Bone marrow (tissue), 2 donors: ENCODE measurements around the gene PLEKHM1.
"Not testable (repeated sequence)": the region's sequence is repeated elsewhere in the genome, so short reads cannot be mapped to it uniquely, and the experiment has no call there.

ENCODE experiments used
- DNase-seq, 2 donors: peaks; one replicate each; lab custom pipeline; 2025; lab: John Stamatoyannopoulos, UW

PLEKHM1 gene

DNA sequence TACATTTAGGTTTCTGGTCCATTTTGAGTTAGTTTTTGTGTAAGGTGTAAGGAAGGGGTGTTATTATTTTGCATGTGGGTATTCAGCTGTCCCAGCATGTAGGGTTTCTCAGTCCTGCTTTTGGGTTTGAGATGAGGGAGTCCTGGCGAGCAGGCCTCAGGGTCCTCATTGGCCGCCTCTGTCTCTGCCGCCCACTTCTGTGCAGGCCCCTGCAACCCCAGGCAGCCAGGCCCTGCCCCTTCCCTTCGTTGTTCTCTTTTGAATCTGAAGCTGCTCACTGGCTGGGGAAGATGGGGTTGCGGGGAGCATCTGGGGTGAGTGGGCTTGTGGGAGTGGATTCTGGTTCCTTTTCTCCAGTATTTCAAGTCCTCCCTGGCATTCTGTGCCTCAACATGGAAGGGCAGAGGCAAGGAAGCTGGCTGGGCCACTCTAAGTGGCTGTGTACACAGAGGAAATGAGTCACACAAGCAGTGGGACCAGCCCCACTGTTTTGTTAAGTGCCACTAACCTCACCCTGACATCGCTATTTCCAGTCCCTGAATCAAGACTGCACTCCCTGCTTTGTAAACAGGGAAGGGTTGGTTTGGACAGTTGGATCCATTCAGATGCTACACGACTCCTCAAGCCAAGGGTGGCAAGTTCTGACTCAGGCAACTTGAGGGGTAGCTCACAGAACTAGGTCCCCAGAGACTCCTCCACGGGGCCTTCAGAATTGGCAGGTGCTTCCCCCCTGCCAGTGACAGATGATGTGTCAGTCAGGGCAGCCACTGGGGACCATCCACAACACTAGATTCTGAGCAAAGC lies 28.8 kb downstream of the PLEKHM1 start:
- peak; percentile 49 to 80 for DNase-seq

DNA sequence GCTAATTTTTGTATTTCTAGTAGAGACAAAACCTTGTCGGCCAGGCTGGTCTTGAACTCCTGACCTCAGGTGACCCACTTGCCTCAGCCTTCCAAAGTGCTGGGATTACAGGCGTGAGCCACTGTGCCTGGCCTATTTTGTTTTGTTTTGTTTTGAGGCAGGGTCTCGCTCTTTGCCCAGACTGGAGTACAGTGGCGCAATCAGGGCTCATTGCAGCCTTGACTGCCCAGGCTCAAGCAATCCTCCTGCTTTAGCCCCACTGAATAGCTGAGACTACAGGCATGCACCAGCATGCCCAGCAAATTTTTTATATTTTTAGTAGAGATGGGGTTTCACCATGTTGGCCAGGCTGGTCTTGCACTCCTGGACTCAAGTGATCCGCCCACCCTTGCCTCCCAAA lies 30.1 kb downstream of the PLEKHM1 start:
- not testable (repeated sequence) for DNase-seq

DNA sequence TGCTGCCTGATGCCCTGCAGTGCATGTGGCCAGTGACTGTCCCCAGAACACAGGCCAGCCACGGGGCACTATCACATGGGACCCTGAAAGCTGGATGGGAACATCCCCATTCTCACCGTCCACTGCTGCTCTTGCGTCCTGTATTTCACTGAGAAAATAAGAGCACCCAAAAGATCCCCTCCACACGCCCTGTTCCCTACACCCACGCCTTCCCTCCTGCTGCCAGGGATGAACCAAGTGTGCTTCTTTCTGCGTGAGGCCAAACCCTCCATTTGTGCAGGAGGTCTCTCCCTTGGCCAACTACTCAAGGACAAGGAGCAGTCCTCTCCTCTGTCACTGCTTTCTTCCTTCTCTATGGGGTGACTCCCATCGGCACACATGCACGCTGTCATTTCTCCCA lies 36.2 kb downstream of the PLEKHM1 start:
- DNase-seq, result not testable (repeated sequence)

DNA sequence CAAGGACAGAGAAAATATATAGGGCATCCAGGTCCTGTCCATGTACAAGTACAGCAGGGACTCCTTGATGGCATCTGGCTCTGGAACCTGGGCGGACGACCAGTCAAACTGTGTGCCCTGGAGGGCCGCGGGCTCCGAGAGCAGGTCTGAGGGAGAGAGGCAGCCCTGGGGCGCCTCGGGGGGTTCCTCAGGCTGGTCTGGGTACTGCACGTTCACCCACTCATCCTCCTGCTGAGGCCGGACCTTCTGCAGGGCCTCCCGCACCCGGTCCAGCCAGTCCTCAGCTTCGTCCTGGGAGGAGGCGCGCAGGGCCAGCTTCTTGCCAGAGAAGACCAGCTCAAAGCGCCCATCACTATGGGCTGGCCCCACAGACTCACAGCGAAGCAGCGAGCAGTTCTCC lies 36.8 kb downstream of the PLEKHM1 start:
- DNase-seq, result not testable (repeated sequence)

DNA sequence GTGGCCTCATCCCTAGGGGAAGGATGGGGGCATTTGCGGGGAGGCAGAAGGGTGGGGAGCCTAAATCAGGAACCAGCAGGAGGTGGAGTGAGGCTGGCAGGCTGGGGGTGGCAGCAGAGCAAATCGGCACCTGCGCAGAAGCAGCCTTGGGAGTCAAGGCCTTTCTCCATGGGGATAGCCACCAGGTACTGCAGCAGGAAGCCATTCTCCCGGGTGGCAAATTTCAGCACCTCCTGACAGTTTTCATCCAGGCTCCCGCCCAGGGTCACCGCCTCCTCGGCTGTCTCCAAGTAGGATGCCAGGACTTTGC lies 37.3 kb downstream of the PLEKHM1 start:
- not testable (repeated sequence) for DNase-seq

DNA sequence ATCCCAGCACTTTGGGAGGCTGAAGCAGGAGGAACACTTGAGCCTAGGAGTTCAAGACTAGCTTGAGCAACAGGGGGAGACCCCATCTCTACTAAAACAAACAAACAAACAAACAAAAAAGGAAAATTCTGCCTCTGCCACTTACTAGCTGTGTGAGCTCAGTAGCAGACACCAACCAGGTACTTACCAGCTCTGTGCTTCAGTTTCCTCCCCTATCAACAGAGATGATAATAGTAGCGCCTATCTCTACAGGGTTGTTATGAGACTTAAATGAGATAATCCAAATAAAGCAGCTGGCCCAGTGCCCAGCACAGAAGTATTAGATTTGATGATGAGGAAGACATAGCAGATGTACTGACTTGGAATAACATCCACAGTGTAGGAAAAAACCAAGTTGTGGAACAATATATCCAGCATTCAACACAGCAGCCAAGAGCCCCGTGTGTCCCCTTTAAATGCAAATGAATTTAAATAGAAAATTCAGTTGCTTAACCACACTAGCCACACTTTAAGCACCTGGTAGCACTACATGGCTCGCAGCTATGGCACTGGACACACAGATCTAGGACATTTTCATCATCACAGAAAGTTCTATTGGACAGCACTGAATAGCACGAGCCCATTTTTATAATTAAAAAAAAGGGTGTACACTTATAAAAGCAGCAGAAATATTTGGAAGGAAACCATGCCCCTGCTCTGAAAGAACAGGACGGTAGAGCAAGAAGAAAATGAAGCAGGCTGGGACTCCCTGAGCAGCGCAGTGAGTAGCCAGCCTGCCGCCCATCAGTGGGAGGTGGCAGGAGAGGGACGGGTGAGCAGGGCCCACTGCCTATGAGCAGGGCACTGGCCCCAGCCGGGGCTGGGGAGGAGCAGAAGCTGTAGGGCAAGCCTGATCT lies 37.9 kb downstream of the PLEKHM1 start:
- not testable (repeated sequence) for DNase-seq

DNA sequence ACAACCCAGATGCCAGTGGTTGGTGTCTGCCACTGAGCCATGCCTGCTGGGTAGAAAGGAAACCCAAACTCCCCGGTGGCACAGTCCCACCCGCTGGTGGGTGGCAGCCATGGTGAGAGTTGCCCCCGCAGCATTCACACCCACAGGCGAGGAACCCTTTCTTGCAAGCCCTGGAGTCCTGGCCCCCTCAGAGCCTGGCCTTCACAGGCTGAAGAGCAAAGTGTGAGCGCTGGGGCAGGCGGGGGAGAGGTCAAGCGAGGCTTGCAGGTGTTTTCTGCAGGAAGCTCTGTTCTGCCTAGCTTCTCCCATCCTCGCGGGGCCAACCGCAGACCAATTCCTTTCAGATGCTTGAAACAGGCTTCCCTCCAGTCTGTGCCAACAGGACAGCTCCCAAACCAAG lies 38.9 kb downstream of the PLEKHM1 start:
- DNase-seq, result not testable (repeated sequence)

DNA sequence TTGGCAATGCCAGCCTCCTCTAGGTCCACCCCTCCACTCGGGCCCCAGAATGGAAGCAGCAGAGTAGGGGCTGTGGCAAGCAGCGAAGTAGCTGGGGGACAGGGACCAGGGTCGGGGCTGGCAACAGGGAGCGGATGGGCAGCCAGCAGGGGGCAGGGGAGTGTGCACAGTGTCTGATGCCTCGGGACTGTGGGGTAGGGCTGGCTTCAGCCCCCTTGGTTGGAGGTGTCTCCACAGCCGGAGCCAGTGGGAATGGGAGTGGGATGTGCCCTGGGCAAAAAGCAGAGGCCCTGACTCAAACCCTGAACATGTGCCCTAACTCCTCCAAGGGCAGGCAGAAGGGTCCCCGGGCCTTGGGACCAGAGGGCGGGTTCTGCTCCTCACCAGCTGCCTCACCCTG lies 39.4 kb downstream of the PLEKHM1 start:
- DNase-seq, result no peak

DNA sequence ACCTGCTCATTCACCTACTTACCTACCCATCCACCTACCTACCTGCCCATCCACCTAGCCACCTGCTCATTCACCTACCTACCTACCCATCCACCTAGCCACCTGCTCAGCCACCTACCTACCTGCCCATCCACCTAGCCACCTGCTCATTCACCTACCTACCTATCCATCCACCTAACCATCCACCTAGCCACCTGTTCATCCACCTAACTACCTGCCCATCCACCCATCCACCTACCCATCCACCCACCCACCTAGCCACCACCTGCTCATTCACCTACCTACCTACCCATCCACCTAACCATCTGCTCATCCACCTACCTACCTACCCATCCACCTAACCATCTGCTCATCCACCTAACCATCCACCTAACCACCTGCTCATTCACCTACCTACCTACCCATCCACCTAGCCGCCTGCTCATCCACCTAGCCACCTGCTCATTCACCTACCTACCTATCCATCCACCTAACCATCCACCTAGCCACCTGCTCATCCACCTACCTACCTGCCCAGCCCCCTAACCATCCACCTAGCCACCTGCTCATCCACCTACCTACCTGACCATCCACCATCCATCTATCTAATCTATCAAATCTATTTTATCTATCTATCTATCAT lies 40.7 kb downstream of the PLEKHM1 start:
- DNase-seq, result not testable (repeated sequence)

DNA sequence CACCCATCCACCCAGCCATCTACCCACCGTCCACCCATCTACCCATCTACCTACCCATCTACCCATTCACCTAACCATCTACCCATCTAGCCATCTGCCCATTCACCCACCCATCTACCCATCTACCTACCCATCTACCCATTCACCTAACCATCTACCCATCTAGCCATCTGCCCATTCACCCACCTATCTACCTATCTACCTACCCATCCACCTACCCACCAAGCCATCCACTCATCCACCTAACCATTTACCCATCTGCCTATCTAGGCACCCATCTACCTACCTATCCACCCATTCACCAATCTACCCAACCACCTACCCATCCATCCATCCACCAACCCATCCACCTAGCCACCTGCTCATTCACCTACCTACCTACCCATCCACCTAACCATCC lies 41.3 kb downstream of the PLEKHM1 start:
- not testable (repeated sequence) for DNase-seq

DNA sequence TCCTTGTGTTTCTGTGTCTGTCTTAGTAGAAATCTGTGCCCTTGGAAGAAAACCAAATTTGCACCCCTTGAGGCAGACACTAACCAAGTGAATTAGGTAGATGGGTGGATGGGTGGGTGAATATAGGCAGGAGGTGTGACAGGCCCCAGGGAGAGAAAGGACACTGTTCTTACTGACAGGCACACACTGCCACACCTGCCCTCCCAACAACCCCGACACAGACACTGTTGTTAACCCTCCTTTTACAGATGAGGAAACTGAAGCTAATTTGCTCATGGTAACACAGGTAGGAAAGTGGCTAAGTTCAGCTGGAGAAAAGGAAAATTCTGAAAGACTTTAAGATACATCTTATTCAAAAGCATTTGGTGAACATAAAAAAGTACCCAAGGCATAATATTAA lies 42.0 kb downstream of the PLEKHM1 start:
- DNase-seq, result not testable (repeated sequence)

DNA sequence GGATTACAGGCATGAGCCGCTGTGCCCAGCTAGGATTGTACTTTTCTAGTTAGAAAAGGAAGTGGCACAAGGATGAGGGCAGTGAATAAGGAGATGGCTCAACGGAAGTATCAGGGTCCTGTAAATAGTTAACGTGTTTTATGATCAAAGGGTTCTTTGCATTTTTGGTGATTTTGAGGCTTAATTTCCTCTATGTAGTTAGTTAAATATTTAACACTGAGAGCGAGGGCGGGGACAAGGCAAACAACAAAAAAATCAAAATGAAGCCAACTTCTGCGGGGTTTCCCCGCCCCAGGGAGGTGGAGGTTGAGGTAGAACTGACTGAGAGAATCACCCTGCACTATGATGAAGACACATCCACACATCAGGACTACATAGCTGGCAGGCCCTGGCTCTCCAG lies 42.5 kb downstream of the PLEKHM1 start:
- DNase-seq, result not testable (repeated sequence)

DNA sequence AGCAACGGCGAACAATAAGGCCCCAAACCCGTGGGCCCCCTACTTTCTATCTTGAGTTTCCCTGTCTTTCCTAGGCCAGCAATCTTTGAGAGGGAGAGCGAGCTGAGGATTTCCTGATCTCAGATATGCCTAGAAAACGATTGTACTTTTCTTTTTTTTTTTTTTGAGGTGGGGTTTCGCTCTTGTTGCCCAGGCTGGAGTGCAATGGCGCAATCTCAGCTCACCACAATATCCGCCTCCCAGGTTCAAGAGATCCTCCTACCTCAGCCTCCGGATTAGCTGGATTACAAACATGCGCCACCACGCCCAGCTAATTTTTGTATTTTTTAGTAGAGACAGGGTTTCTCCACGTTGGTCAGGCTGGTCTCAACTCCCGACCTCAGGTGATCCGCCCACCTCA lies 42.9 kb downstream of the PLEKHM1 start:
- not testable (repeated sequence) for DNase-seq

DNA sequence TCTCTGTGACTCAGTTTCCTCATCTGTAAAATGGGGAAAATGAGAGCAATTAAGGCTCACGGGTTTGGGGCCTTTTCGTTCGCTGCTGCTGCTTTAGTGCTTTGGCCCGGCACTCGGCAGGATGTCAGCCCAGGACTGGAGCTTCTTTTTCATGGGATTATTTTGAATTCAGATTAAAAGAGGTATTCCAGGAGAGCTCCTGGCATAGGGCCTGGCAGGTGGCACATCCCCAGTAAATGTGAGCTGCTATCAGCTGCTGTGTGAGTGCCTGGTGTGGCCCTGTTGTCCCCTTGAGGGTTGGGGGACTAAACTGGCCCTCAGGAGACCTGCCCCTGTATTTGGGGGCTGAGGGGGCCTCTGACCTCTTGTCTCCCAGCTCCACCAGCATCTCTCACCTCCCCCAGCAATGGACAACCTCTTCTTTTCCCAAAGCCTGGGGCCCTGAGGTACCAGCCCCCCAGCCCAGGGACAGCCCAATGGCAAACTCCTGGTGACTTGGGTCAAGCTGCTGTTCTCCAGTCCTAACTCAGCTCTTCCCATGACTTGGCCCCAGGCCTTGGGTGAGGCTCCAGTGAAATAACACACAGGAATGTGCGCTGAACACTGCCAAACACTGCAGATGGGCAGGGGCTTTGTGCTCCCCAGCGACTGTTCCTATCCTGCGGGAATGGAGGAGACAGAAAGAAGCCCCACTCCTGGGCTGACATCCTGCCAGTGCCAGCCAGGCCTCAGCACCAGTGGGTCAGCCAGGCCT lies 43.5 kb downstream of the PLEKHM1 start:
- not testable (repeated sequence) for DNase-seq

DNA sequence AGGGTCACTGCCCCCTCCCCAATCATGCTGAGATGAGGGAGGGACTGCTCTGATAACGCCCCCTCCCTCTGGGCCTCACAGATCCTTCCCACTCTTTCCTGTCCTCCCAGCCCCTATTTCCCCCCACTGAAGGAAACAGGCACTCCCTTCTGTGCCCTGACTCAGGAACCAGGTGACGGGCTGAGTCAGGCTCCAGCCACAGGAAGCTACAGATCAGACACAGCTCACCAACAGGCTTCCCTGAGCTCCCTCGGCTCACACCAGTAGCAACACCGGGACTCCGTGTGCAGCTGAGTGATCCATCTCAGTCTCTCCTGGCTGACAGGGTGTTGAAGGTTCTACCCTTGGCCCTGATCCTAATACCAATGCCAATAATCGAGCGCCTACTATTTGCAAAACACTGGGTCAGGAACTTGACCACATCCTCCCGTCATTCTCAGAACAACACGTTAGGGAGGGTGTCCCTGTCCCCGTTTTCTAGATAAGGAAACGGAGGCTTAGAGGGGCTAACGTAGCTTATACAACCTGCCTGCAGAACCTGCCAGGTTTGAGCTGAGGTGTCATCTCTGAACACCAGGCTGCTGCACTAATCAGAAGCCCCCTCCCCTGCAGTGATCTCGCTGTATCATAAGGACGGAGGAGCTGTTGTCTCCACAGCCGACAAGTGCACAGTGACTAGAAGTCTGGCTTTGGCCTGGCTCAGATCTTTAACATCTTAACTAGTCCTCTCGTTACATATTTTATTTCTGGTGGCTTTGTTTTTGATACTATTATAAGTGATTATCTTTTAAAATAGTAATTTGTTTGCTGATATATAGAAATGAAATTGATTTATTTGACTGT lies 44.4 kb downstream of the PLEKHM1 start:
- peak in 1 of 2 donors; percentile 71 for DNase-seq

DNA sequence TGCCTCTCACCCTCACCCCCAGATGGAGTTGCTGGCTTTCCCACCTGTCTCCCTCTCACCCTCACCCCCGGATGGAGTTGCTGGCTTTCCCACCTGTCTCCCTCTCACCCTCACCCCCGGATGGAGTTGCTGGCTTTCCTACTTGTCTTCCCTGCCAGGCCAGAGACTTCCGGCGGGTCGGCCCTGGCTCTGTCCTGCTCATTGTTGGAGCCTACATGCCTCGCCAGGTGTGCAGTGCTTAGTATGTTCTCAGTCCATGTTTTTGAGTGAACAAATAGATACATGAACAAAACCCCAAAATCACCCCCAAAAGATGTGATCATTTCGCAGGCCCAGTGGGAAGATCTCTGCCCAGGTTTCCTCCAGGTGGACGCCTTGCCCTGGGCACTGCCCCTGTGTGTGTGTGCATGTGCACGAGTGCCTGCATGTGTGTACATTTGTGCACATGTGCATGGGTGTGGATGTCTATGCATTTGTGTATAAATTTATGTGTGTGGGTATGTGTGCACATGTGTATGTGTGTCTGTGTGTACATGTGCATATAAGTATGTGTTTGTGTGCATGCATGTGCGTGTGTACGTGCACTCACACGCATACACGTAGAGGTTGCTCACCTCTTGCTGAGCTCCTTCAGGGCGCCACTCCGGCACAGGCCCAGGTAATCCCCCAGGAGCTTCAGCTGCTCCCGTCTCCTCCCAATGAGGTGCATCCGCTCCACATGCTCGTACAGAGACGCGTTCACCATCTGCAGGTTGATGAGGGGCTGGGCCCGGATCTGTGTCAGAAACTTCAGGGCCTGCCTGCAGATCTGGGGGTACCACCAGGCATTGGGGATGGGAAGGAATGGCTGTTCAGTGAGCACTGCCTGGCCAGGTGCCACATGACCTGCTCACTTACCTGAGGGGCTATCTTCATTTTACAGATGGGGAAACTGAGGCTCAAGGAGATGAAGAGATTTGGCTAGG lies 45.4 kb downstream of the PLEKHM1 start:
- DNase-seq, result not testable (repeated sequence)

DNA sequence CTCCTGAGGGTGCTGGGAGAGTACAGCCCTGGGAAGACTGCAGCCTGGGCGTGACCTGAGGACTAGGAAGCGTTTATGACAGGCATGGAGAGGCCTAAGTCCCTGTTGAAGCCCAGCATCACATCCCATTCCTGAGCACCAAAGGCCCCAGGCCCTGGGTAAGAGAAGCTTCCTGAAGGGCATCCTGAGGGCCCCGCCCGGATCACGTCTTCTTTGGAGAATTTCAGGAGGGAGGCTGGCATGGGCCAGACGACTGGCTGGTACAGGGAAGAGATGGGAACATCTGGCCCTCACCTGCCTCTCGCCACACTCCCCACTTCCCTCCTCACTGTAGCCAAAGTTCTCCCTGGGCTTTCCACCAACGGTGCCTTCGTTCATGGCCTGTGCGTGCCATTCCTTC lies 46.2 kb downstream of the PLEKHM1 start:
- DNase-seq, result not testable (repeated sequence)

DNA sequence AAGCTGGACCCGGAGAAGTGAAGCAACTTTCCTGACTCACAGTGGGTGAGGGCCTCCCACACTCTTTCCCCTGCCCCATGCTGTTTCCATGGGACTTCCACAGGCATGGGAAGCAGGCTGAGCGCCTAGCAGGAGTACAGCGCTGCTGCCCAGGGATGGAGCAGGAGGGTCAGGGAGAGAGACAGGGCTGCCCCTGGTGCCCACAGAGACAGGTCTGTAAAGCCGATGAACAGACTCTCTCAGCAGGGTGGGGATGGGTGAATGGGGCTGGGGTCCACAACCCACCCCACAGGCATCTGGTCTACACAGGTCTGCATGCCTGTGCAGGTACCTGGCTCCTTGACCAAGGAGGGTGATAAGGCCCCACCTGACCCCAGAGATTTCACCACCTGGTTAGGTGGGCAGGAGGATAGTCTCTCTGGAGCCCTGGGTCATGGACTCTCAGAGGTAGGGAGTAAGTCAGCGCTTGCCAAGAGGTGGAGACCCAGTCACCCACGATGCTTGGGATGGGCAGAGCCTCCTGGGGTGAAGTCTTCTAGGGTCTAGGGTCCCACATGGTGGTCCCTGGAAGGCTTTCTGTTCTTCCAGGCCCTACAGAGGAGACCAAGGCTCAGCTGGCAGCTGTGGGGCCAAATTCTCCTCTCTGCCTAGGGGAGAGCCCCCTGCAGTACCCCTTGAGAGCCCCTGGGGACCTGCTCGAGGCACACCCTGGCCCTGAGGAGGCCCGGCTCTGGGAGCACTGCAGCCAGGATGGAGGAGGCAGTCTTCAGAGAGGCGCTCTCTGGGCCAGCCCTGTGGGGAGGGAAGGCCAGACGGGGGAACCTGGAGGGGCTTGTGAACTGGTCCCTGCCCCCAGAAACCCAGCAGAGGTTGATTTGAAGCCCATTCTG lies 46.9 kb downstream of the PLEKHM1 start:
- DNase-seq, result not testable (repeated sequence)
